DOHH2 (cell line): ENCODE measurements around the gene RAD51D.

Experiments
- H3F3A ChIP-seq: fragments of 200-600 bp; sonication (generic), shearing (Covaris generic); 2 replicates; pipeline ENCODE4 v1.6.0; 2016; ENCODE audit warnings: antibody characterized with exemption, mild to moderate bottlenecking; ENCODE audit not compliant: control insufficient read depth, insufficient read depth
- H3K27ac ChIP-seq: fragments of 200-600 bp; sonication (generic); 2 replicates; pipeline ENCODE4 v1.5.1; 2014; ENCODE audit warnings: low read depth, mild to moderate bottlenecking, low read length, moderate library complexity
- H3K27me3 ChIP-seq: fragments of 200-600 bp; sonication (generic); 2 replicates; pipeline ENCODE4 v1.6.1; 2014; ENCODE audit warnings: mild to moderate bottlenecking, low read length, mixed read lengths; ENCODE audit not compliant: control insufficient read depth
- H3K36me3 ChIP-seq: fragments of 200-600 bp; sonication (generic); 2 replicates; pipeline ENCODE4 v1.6.1; 2014; ENCODE audit warnings: mild to moderate bottlenecking, low read length, moderate library complexity, mixed read lengths; ENCODE audit not compliant: control insufficient read depth
- H3K4me1 ChIP-seq: fragments of 200-600 bp; sonication (generic); 2 replicates; pipeline ENCODE4 v1.6.1; 2014; ENCODE audit warnings: mild to moderate bottlenecking, low read length, mixed read lengths; ENCODE audit not compliant: control insufficient read depth
- H3K4me2 ChIP-seq: fragments of 200-600 bp; sonication (generic); 2 replicates; pipeline ENCODE4 v1.6.0; 2014; ENCODE audit warnings: mild to moderate bottlenecking, low read length, moderate library complexity
- H3K4me3 ChIP-seq: fragments of 200-600 bp; sonication (generic); 2 replicates; pipeline ENCODE4 v1.5.1; 2014; ENCODE audit warnings: mild to moderate bottlenecking, low read length, mixed read lengths
- H3K79me2 ChIP-seq: fragments of 200-600 bp; sonication (generic); 2 replicates; pipeline ENCODE4 v1.6.1; 2014; ENCODE audit warnings: mild to moderate bottlenecking, low read length, mixed read lengths; ENCODE audit not compliant: control insufficient read depth
- H3K9me2 ChIP-seq: fragments of 200-600 bp; sonication (generic); replicated peaks from 2 replicates; pipeline ENCODE4 v1.6.1; 2014; ENCODE audit warnings: mild to moderate bottlenecking, low read length, mixed read lengths; ENCODE audit not compliant: control insufficient read depth
- H3K9me3 ChIP-seq: fragments of 200-600 bp; sonication (generic); 2 replicates; pipeline ENCODE4 v1.6.1; 2014; ENCODE audit warnings: antibody characterized with exemption, low read length, mixed read lengths; ENCODE audit not compliant: control insufficient read depth, insufficient read depth
- H4K20me1 ChIP-seq: fragments of 200-600 bp; sonication (generic); 2 replicates; pipeline ENCODE4 v1.6.0; 2014; ENCODE audit warnings: low read depth, mild to moderate bottlenecking, antibody characterized with exemption, low read length, moderate library complexity; ENCODE audit not compliant: control insufficient read depth, insufficient read depth
- CTCF ChIP-seq: fragments of 200-600 bp; sonication (generic); IDR thresholded peaks from one replicate; pipeline ENCODE4 v1.5.1; 2014; ENCODE audit warnings: antibody characterized with exemption, mild to moderate bottlenecking, low read depth, low read length; ENCODE audit not compliant: poor library complexity, severe bottlenecking
- EZH2phosphoT487 ChIP-seq: fragments of 200-600 bp; sonication (generic); IDR thresholded peaks from 2 replicates; pipeline ENCODE4 v1.6.1; 2017; ENCODE audit warnings: borderline replicate concordance, mild to moderate bottlenecking, antibody characterized with exemption, low read length, moderate library complexity, mixed read lengths

Gene RAD51D

DNA sequence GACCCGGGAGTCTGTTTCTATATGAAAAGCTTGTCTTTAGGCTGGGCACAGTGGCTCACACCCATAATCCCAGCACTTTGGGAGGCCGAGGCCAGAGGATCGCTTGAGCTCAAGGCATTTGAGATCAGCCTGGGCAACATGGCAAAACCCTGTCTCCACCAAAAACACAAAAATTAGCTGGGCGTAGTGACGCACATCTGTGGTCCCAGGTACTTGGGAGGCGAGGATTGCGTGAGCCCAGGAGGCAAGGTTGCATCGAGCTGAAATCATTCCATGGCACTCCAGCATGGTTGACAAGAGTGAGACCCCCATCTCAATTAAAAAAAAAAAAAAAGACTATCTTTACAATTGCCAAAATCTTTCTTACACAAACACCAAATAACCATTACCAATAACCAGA lies 33.5 kb downstream of the RAD51D start:
- no peaks in the 10 kb centered on the region for H3K36me3 ChIP-seq
- no peak overlapping the region for H3K4me3 ChIP-seq
- H3K4me1 ChIP-seq: peaks cover 40% of the 10 kb centered on the region
- no peaks in the 10 kb centered on the region for H4K20me1 ChIP-seq
- no peaks in the 10 kb centered on the region for H3K9me2 ChIP-seq
- H3K79me2 ChIP-seq: no peaks in the 10 kb centered on the region; the same call in 1 of the 2 replicates
- H3F3A ChIP-seq: peaks cover 10% of the 10 kb centered on the region; the same call in 1 of the 2 replicates
- H3K4me2 ChIP-seq: no peak overlapping the region
- H3K9me3 ChIP-seq: no peaks in the 10 kb centered on the region
- no peaks in the 10 kb centered on the region for H3K27me3 ChIP-seq
- H3K27ac ChIP-seq: no peak overlapping the region
- no peak for TF ChIP-seq CTCF
- TF ChIP-seq EZH2phosphoT487: no peak

DNA sequence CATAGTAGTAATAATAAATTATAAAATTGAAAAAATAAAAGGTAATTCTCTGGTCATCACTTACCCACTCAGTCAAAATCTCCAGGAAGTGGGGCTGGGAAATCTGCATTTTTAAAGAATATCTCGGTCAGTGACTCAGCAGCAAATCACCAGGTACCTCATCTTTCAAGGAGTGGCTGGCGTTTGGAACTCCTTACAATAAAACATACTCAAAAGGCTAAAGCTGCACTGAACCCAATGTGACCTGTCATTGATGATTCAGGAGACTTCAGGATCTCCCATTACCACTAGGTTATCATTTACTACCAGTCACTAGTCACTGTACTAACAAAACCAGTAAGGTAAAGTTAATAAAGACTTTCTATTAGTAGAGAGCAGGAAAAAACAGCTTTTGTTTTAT lies 34.7 kb downstream of the RAD51D start:
- Histone ChIP-seq H3K79me2 (no peaks in the 10 kb centered on the region; the same call in 1 of the 2 replicates), H3K36me3 (no peaks in the 10 kb centered on the region), H3F3A (peaks cover 10% of the 10 kb centered on the region; the same call in 1 of the 2 replicates), H3K9me2 (no peaks in the 10 kb centered on the region), H3K27me3 (no peaks in the 10 kb centered on the region), H4K20me1 (no peaks in the 10 kb centered on the region), H3K4me2 (no peak overlapping the region), H3K4me3 (no peak overlapping the region), H3K9me3 (no peaks in the 10 kb centered on the region), H3K4me1 (peaks cover 50% of the 10 kb centered on the region), H3K27ac (no peak overlapping the region)
- TF ChIP-seq CTCF (no peak), EZH2phosphoT487 (no peak)

GRCh38 chr17:35083071-35083470 lies 36.6 kb downstream of the RAD51D start:
- no peak overlapping the region for H3K4me3 ChIP-seq
- no peaks in the 10 kb centered on the region for H4K20me1 ChIP-seq
- no peaks in the 10 kb centered on the region for H3K9me3 ChIP-seq
- no peak overlapping the region for H3K27ac ChIP-seq
- H3K27me3 ChIP-seq: no peaks in the 10 kb centered on the region
- TF ChIP-seq CTCF (no peak), EZH2phosphoT487 (no peak)
- peaks cover 38% of the 10 kb centered on the region for H3K4me1 ChIP-seq
- no peaks in the 10 kb centered on the region for H3K79me2 ChIP-seq
- H3K4me2 ChIP-seq: peak overlapping the region; percentile 38
- no peaks in the 10 kb centered on the region for H3K36me3 ChIP-seq
- H3K9me2 ChIP-seq: no peaks in the 10 kb centered on the region
- peaks cover 10% of the 10 kb centered on the region; the same call in 1 of the 2 replicates for H3F3A ChIP-seq
